SW480 (cell line): Measurements from ENCODE around the gene DUSP14.
"Not testable (repeated sequence)": the region's sequence is repeated elsewhere in the genome, so short reads cannot be mapped to it uniquely, and the experiment has no call there.

Experiments
- DNase-seq: peaks from one replicate; pipeline ENCODE4 v3.0.0-alpha.2; 2016; ENCODE audit warnings: low spot score

Gene DUSP14

DNA sequence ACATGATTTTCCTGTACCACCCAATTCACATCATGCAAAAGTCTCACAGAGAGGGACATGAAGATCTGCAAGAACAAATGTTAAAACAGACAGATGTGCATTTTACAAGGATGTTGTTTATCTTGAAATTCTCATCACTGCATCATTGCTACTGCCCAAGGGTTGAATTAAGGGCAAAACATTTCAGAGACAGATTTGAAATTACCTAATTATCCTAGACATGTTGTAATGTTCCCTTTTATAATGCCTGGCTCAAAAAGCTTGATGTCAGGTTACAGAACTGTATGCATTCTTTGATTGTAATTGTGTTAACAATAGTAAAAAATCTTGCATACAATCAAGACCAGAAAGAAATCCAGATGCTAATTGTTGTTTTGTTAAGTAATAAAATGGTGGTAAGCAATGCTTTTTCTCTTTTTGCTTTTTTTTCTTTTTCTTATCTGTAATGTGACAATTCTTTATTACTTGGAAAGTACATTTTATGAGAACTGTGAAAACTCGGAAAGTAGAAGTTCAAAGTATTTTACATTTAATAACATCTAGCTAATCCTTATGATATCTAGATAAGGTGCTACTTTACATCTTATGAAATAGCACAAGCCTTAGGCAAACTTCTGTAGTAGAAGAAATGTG is 3.6 kb upstream of the DUSP14 start:
- DNase-seq, result no peak

- peak; percentile 83 for DNase-seq
These were observed 1.6 kb upstream of the DUSP14 start for GRCh38 chr17:37488009-37488604.

DNA sequence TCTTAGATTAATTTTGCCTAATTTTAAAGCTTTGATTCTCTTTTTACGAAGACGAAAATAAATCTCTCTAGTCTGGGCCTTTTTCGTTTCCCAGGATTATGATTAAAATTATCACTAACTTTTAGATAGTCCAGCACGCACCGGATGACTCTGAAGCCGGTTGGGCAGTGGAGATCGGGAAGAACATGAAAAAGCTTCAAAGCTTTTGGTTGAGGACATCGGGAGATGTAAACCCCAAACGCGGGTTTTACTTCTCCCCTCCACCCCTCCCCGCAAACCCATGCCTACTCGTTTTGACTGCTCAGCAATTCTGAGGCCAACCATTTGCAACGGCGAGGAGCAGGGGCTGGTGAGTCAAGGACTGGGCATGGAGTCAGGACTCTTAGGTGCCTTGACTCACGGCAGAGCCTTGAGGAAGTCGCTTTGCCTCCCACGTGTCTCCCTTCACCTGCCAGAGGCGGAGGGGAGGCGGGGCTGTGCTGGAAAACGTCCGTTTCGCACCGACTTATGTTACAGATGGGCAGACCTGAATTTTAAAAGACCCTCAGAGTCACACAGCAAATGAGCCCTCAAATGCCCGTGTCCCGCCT is 989 bp upstream of the DUSP14 start:
- peak; percentile 85 for DNase-seq

GRCh38 chr17:37490022-37490587 is 414 bp downstream of the DUSP14 start:
- DNase-seq, result peak; percentile 77

- peak; percentile 76 for DNase-seq
These were observed 1.2 kb downstream of the DUSP14 start for GRCh38 chr17:37490638-37491614.

DNA sequence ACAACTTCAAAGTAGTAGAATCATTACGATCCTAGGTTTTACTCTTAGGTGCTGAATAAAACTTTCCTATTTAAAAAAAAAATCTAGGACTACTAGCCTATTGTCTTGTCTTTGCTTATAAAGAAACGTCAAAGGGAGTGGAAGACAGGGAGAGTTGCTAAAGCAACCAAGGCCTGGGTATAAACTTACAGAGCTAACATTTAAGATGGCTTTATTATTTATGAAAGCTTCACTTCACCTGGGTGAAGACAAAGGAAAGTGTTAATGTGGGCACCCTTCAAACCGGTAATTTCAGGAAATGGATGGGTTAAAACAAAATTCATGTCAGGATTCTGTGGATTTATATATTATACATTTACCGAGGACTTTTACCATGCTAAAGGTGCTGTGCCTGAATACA is 2.5 kb downstream of the DUSP14 start:
- no peak for DNase-seq

DNA sequence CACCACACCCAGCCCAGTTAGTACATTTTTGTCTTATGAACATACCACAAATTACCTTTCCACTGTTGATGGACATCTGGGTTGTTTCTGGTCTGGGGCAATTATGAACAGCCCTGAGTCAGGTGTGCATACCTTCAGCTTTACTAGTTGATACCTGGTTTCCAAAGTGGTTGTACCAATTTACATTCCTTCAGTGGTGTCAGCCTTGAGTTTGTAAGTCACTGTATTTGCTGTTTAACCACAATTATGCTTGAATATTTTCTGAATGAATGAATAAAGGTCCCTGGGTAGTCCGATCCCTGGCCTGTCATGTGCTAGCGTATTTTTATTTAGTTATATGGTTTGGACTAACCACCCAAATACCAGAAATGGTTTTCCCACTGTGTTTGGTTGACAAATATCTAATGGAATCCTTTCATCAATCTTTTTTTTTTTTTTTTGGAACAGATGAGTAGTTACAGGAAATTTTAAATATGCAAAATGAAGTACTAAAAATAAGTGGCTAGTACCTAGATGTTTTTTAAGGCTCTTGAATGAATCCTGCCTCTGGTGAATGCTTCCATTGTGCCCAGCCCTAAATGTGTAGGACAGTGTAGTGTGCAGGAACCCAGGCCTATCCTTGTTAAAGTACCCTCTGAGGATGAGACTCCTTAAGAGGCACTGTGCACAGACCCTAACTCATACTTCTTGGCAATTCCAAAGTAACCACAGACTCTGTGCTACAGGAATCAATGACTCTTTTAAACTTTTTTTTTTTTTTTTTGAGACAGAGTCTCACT is 3.7 kb downstream of the DUSP14 start:
- DNase-seq, result peak; percentile 80

DNA sequence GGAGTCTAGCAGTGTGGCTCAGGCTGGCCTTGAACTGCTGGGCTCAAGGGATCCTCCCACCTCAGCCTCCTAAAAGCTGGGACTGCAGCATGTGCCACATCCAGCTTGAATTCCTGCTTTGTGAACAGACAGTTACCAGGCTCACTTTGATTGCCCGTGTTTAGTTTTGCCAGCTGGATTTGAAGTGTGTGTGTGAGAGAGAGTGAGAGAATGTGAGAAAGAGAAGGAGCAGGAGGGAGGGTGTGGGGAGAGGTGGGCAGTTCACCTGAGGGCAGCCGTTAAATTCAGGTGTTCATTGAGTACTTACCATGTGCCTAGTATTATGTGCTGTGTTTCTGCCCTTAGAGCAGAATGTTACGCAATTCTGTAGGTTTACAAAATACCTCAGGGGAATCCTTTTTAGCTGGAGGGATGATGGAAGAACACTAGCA is 4.7 kb downstream of the DUSP14 start:
- no peak for DNase-seq

- no peak for DNase-seq
These were observed 5.3 kb downstream of the DUSP14 start for GRCh38 chr17:37494971-37495370.

GRCh38 chr17:37500378-37500777 is 10.7 kb downstream of the DUSP14 start:
- no peak for DNase-seq

DNA sequence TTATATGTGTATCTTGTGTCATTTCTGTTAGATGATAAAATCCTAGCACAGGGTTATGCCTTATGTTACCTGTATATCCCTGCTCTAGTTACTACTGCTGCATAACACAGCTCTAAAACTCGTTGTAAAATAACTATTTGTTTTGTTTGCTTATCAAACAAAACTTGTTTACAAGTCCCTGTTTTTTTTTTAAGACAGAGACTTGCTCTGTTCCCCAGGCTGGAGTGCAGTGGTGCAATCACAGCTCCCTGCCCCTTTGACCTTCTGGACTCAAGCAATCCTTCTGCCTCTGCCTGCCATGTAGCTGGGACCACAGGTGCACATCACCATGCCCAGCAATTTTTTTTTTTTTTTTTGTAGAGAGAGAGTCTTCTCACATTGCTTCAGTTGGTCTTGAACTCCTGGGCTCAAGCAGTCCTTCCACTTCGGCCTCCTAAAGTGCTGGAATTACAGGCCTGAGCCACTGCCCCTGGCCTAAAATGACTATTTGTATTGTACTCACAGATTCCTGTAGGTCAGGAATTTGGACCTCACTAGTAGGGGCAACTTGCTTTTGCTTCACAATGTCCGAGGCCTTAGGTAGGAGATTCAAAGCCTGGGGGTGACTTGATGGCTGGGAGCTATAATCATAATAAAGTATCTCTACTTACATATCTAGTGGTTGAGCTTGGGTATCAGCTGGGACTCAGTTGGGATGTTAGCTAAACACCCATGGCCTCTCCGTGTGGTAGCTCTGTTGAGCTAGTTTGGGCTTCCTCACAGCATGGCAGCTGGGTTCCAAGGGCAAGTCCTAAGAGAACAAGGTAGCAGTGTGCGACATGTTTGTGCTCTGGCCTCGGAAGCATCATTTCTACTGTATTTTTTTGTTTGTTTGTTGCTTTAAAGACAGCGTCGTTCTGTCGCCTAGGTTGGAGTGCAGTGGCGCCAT is 12.6 kb downstream of the DUSP14 start:
- no peak for DNase-seq

DNA sequence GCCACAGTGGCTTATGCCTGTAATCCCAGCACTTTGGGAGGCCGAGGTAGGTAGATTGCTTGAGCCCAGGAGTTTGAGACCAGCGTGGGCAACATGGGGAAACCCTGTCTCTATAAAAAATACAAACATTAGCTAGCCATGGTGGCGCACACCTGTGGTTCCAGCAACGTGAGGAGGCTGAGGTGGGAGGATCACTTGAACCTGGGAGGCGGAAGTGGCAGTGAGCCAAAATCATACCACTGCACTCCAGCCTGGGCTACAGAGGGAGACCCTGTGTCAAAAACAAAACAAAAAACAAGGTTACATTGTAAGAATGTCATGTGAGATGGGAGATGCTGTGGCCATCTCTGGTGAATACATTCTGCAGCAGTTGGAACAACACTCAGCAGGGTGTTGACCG is 13.5 kb downstream of the DUSP14 start:
- no peak for DNase-seq

GRCh38 chr17:37505333-37505732 is 15.6 kb downstream of the DUSP14 start:
- DNase-seq, result no peak

GRCh38 chr17:37506678-37507077 is 17.0 kb downstream of the DUSP14 start:
- peak; percentile 35 for DNase-seq

DNA sequence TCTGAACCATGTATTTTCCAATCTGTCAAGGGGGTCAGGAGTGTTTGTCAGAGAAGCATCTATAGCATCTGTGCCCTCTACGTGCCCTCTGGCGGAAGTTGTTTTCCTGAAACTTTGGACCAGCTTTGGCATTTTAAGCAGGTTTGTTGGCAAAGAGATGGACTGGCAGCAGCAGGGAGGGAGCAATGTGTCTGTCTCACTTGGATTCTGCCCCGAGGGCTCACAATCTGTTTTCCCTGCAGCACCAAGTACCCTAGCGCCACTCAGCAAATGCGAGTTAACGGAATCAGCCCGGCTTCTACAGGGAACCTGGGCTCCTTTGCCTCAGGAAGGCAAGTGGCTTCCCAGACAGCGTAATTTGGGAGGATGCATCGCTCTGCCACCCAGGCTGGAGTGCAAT is 17.4 kb downstream of the DUSP14 start:
- DNase-seq, result no peak

DNA sequence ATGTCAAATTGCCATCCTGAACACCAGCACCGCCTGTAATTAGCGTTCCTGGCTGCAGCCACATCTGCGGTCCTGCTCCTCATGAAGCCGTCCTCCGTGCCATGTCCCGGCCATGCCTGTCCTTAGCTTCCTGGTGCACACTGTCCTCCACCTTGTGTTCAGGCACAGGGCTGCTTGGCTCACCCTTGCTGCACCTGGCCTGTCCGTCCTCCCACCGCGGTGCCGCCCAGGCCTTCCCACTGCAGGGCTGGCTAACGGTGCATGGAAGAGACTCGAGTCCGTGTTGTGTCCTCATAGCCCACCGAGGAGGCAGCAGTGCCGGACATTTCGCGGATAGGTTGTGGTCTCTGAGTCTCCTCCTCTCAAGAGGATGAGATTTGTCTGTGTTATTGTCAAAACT is 20.4 kb downstream of the DUSP14 start:
- no peak for DNase-seq

GRCh38 chr17:37511642-37512041 is 22.0 kb downstream of the DUSP14 start:
- not testable (repeated sequence) for DNase-seq

GRCh38 chr17:37512442-37513068 is 22.9 kb downstream of the DUSP14 start:
- DNase-seq, result no peak

- DNase-seq, result no peak
These were observed 24.0 kb downstream of the DUSP14 start for GRCh38 chr17:37513711-37514110.

DNA sequence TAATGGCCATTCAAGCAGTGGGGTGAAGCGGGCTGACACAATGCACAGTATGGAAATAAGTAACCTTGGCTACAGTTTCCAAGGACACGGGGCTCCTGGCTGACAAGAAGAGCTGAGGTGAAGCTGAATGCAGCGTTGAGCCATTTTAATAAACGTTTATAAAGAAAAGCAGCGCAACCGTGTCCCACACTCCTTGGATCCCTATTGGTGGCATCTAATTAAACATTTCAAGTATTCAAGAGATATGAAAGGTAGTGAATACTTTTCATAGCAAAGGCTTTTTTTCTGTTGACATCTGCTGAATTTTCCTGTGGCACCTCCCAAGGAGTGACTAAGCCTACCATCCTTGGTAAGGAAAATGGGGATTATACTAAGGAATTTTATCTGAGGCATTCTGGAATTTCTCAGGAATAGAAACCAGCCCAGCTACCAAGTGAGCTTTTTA is 26.5 kb downstream of the DUSP14 start:
- no peak for DNase-seq
